AG09319 (cell line): Measurements from ENCODE around the gene FOXP1.

Source experiments
- DNase-seq: peaks from one replicate; pipeline ENCODE4 v3.0.0-alpha.2; 2010; ENCODE audit warnings: low read depth; ENCODE audit errors: extremely low read depth
- TF ChIP-seq, protein P1 (sequence below): IDR thresholded peaks from 2 replicates; pipeline ENCODE4 v1.5.1; 2011; ENCODE audit warnings: low read depth, mild to moderate bottlenecking, inconsistent platforms, low read length, moderate library complexity

FOXP1 gene

DNA sequence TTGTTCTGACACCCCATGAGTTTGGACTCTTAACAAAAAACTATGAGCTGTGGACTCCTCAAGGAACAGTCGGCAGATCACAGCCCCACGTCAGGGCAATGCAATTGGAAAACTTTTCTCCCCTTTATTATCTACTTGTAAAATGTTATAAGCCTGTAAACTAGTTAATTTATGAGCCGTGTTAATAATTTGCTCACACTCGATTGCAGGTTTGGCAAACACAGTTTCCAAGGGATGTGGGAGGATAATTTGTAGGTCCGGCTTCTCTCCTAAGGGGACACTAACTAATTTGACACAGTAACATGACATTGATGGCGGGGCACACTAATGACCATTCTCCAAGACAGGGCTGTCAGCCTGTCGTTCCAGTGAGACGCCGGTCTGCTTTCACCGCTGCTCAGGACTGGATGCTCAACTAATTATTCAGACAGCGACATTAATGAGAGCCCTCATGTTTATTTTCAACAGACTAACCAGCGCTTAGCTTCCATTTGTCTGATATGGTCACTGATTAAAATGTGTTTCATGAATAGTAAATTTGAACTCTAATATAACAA lies 222.1 kb downstream of the FOXP1 start:
- TF ChIP-seq, protein P1, sequence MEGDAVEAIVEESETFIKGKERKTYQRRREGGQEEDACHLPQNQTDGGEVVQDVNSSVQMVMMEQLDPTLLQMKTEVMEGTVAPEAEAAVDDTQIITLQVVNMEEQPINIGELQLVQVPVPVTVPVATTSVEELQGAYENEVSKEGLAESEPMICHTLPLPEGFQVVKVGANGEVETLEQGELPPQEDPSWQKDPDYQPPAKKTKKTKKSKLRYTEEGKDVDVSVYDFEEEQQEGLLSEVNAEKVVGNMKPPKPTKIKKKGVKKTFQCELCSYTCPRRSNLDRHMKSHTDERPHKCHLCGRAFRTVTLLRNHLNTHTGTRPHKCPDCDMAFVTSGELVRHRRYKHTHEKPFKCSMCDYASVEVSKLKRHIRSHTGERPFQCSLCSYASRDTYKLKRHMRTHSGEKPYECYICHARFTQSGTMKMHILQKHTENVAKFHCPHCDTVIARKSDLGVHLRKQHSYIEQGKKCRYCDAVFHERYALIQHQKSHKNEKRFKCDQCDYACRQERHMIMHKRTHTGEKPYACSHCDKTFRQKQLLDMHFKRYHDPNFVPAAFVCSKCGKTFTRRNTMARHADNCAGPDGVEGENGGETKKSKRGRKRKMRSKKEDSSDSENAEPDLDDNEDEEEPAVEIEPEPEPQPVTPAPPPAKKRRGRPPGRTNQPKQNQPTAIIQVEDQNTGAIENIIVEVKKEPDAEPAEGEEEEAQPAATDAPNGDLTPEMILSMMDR, result no peak
- DNase-seq, result no peak

DNA sequence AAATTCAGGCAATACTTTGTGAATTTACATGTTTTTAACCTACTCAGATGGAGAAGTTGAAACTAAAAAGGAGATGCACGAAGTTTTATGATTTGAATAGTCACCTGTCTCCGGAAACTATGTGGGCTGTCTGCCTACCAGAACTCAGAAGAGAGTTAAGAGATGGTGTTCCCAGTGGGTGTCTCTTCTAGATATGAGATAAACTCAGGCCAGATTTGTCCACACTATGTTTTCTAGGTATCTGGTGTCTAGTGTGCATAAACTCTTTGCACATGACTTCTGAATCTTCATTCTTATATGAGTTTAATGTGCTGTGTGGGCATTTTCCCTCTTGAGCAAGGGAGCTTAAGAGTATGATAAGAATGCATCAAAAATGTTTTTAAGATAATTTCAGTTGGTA lies 222.8 kb downstream of the FOXP1 start:
- TF ChIP-seq, protein P1, result no peak
- DNase-seq, result no peak

DNA sequence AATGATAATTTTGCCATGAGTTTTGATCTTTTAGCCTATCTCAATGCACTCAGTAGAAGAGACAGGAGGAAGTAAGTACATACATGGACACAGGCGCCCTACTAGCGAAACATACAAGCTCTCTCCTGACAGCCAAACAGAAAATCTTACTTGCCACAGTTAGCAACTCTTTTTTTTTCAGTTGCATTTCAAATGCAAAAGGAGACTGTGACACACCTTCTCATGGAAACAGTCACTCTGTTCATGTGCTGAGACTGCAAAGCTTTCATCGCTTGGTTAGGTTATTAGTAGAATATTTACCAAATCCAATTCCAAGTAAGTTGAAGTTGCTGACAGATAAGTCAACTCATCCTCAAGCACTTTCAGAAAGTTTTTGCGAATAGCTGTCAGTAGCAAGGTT lies 223.3 kb downstream of the FOXP1 start:
- no peak for DNase-seq
- TF ChIP-seq, protein P1, result no peak

DNA sequence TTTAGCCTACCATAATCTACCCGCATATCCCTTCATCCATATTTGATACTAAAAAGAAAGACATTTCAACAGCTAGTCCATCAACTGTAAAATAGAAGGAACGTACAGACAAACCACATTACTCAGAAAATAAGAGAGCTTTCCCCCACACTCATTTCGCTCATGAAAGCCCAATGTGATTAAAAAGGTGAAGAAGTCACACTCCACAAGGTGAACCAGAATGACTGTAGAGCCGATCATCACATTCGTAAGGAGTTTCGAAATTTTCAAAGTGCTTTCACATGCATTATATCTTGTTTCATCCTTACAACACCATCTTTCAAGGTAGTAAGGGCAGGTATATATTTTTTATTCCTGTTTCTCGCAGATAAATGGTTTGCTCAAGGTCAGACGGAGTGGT lies 225.3 kb downstream of the FOXP1 start:
- no peak for DNase-seq
- TF ChIP-seq, protein P1, result no peak

DNA sequence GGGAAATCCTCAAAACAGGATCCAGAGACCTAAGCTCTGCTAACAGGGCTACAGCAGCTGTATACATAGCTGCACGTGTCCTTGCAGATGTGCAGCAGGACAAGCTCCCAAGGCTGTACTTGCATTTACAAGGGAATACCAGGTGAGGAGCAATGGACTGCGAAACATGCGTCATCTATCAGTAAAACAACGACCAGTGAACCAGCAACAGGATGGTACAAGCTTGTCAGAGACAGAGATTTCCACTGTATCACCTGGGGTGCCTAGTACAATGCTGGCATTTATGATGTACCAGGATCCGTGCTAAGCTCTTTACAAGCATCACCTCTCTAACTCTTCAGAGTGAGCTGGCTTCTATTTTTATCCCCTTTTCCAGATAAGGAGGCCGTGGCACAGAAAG lies 227.3 kb downstream of the FOXP1 start:
- DNase-seq, result no peak
- TF ChIP-seq, protein P1, result no peak

DNA sequence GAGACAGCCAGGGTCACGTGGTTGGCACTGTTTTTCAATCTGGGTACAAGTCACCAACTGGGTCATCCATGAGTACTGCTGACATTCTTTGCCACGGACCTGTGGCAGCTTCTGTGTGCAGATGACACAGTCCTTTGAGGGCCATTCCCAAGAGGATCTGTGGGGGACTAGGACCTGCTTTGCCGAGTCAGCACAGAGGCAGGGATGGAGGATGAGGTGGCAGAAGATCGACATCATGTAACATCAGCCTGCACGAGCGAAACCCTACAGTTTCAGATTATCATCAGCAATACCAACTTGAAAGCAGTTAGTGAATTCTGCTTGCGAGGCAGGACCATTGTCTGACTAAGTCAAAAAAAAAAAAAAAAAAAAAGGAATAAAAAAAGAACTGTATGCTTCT lies 227.7 kb downstream of the FOXP1 start:
- no peak for DNase-seq
- TF ChIP-seq, protein P1, result no peak

DNA sequence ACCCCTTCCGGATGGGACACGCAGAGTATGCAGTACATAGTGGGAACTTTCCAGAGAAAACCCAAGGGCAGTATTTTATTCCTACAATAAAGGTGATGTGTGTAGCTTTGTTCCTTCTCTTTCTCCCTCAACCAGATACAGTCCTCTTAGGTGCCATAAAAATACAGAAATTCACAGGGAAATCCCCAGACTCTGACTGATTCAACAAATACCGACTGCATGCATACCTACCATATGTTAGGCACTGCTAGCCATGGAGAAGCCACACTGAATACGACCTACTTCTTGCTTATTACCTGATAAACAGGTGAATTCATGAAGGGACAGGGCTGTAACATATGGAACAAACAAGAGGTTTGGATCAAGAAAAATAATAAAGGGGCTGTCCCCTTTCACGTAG lies 228.5 kb downstream of the FOXP1 start:
- no peak for DNase-seq
- TF ChIP-seq, protein P1, result no peak
